Stimulated activated CD8-positive, alpha-beta memory T cell treated with anti-CD3 and anti-CD28 coated beads, Interleukin-4, amount 100 ng/mL, for 48 hours (primary cell): ENCODE results near the gene SOAT1.
A peak's percentile ranks its signal among the peaks of the same experiment; 100 is the strongest.
"Not testable (repeated sequence)": the region's sequence is repeated elsewhere in the genome, so short reads cannot be mapped to it uniquely, and the experiment has no call there.

Experiments
- DNase-seq: peaks from one replicate; pipeline ENCODE4 v3.0.0-alpha.2; 2020

Gene SOAT1

GRCh38 chr1:179365342-179366092, 71.9 kb downstream of the SOAT1 start, which contains the start of gene AXDND1:
AXDND1 (plus strand) TSS chr1:179365971; CDS start chr1:179366510, 539 bp downstream.
- peak; percentile 89 for DNase-seq

- no peak for DNase-seq
Observed at GRCh38 chr1:179366093-179366800, 72.7 kb downstream of the SOAT1 start.

GRCh38 chr1:179369751-179370341, 76.2 kb downstream of the SOAT1 start:
- DNase-seq, result no peak

DNA sequence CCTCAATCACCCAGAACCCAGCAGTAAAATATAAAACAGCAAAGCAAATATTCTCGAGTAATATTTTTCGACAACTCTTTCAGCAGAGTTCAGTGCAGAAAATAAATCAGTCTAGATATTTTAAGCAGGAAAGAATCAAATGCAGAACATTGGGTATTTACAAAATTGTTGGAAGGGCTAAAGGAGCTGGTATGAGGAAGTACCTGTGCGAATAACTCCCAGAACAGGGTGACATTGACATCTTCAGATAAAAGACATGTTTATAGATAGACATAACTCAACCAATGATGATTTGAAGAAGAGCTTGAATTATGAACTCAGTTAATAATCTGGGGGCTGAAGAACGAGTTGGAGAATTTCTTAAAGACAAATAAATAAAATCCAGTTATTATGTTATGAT, 78.6 kb downstream of the SOAT1 start:
- DNase-seq, result no peak

- no peak for DNase-seq
Observed at GRCh38 chr1:179376223-179376622, 82.6 kb downstream of the SOAT1 start.

DNA sequence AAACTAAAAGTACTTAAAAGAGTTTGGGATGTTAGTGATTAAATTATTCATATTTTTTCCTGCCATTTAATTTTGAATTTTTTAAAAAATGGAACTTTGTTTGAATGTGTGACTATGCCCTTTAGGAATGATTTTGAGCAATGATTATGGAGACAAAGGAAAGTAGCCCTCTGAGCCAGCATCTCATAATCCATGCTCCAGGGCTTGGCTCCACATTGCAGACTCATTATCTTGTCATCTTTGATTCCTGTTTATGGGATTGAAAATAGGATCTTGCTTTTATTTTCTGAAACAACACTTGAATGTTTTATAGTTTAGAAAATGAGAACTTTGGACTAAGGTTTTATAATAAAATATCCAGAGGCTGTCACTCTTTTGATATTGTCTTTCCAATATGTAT, 86.7 kb downstream of the SOAT1 start:
- no peak for DNase-seq

DNA sequence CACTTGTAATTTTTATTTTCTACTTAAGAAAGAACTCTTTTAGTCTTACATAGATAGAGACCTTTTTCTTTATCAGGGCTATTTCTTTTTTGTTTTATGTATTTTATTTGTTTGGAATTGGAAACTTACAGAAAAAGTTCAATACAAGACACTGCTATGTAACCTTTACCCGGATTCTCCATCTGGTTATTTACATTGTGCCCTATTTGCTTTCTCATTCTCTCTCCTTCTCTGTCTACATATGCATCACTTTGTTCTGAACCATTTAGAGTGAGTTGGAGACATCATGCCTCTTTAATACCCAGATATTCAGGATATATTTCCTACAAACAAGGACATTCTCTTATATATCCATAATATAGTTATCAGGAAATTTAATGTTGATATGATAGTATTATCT, 90.4 kb downstream of the SOAT1 start:
- DNase-seq, result no peak

DNA sequence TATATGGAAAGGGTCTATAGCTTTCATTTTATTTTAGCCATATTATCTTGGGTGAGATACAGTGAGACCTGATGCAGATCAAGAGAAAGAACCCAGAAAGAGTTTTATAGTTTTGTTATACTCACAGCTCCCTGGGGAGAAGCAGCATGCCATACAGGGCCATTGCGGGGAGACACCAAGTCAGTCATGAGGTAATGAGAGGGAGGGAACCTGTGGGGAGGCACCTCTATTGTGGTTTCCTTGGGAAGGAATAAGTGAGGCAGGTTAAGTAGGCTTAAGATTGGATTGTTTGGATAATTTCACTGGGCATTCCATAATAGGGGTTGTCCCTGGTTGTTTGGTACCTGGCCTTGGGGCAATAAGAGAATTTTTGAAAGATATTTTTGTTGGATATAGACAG, 91.9 kb downstream of the SOAT1 start:
- no peak for DNase-seq

DNA sequence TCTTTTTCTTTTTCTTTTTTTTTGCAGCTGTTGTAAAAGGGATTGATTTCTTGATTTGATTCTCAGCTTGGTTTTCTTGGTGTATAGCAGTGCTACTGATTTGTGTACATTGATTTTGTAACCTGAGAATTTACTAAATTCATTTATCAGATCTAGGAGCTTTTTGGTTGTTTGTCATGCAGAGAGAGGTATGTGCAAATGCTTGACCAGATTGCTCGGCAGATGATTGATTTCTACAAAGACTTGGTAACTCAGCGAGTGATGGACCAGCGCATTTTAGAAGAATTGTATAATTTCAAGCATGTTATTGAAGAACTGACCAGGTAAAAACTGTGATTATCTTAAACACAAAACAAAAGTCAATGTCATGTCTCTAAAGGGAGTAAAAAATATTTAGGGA, 100.1 kb downstream of the SOAT1 start:
- DNase-seq, result no peak

DNA sequence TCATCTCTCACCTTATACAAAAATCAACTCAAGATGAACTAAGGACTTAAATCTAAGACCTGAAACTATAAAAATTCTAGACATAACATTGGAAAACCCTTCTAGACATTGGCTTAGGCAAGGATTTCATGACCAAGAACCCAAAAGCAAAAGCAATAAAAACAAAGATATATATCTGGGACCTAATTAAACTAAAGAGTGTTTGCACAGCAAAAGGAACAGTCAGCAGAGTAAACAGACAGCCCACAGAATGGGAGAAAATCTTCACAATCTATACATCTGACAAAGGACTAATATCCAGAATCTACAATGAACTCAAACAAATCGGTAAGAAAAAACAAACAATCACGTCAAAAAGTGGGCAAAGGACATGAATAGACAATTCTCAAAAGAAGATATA, 105.8 kb downstream of the SOAT1 start:
- not testable (repeated sequence) for DNase-seq
